HCT116 (cell line): ENCODE results near the gene FAM9A.

Experiments used
- CTCF ChIP-seq, 3 experiments: fragments of 200-600 bp in 1 of 3; sonication (generic) in 1 of 3; IDR thresholded peaks in 2 of 3; conservative IDR thresholded peaks in 1 of 3; 2 replicates each; pipeline ENCODE4 v1.5.1; 2012 to 2017; ENCODE audit warnings: low read depth in 2 of 3, low read length in 2 of 3, antibody characterized with exemption in 1 of 3, borderline replicate concordance in 1 of 3, control low read depth in 1 of 3, mild to moderate bottlenecking in 1 of 3, mixed read lengths in 1 of 3, mixed run types in 1 of 3, moderate library complexity in 1 of 3; ENCODE audit not compliant: insufficient read depth in 1 of 3
- EZH2 ChIP-seq: fragments of 200-600 bp; sonication (generic); IDR thresholded peaks from 2 replicates; pipeline ENCODE4 v1.6.1; 2017; ENCODE audit warnings: antibody characterized with exemption, mixed run types
- EZH2phosphoT487 ChIP-seq: fragments of 200-600 bp; IDR thresholded peaks from 2 replicates; pipeline ENCODE4 v1.6.1; 2018; ENCODE audit warnings: antibody characterized with exemption, borderline replicate concordance
- MAX ChIP-seq: IDR thresholded peaks from 2 replicates; pipeline ENCODE4 v1.6.1; 2012
- RAD21 ChIP-seq: IDR thresholded peaks from 2 replicates; pipeline ENCODE4 v1.6.1; 2012; ENCODE audit warnings: low read depth, mild to moderate bottlenecking
- REST ChIP-seq: IDR thresholded peaks from 2 replicates; pipeline ENCODE4 v1.6.1; 2012; ENCODE audit warnings: low read depth
- SIN3A ChIP-seq: IDR thresholded peaks from 2 replicates; pipeline ENCODE4 v1.6.1; 2012; ENCODE audit warnings: low read depth
- SRF ChIP-seq: IDR thresholded peaks from 2 replicates; pipeline ENCODE4 v1.6.1; 2012; ENCODE audit warnings: low read depth
- ZBTB33 ChIP-seq: IDR thresholded peaks from 2 replicates; pipeline ENCODE4 v1.6.1; 2011; ENCODE audit warnings: mild to moderate bottlenecking, low read length, moderate library complexity; ENCODE audit not compliant: insufficient replicate concordance; ENCODE audit errors: extremely low read depth

- TF ChIP-seq RAD21 (no peak), SIN3A (no peak), MAX (no peak), EZH2 (no peak), SRF (no peak), CTCF (IDR thresholded peaks at IDR 0.05 in 2 of 3, conservative IDR thresholded peaks at IDR 0.05 in 1 of 3; ENCODE audit: borderline replicate concordance in 1 of 3, insufficient read depth in 1 of 3, low read depth in 2 of 3, low read length in 2 of 3) (no peak), ZBTB33 (no peak), REST (no peak), EZH2phosphoT487 (no peak)
Observed at GRCh38 chrX:8822002-8822401, 20.8 kb upstream of the FAM9A start.
